Transverse colon (tissue), 4 donors: ENCODE results near the gene CRYBB2.
"Not testable (repeated sequence)": the region's sequence is repeated elsewhere in the genome, so short reads cannot be mapped to it uniquely, and the experiment has no call there.

ENCODE experiments used
- EP300 ChIP-seq: sonication (generic); formaldehyde crosslinking; IDR thresholded peaks from one replicate; pipeline ENCODE4 v1.6.1; 2017; ENCODE audit warnings: antibody characterized with exemption, low read depth
- POLR2A ChIP-seq: fragments of 450-650 bp; IDR thresholded peaks from one replicate; pipeline ENCODE4 v1.6.1; 2016; ENCODE audit warnings: antibody characterized with exemption, mild to moderate bottlenecking, moderate library complexity
- POLR2AphosphoS5 ChIP-seq, 3 donors: sonication (generic); formaldehyde crosslinking; IDR thresholded peaks; one replicate each; pipeline ENCODE4 v1.6.1; 2016; ENCODE audit warnings: antibody characterized with exemption in 3 of 3
- TF ChIP-seq, protein P1 (sequence below), 5 experiments: fragments of 200-600 bp in 3 of 5; fragments of 450-650 bp in 2 of 5; sonication (generic) in 3 of 5; IDR thresholded peaks; 1 replicate in 2 of 5; 2 replicates in 3 of 5; pipeline ENCODE4 v1.5.1; 2016 to 2017; ENCODE audit warnings: antibody characterized with exemption in 5 of 5, inconsistent platforms in 3 of 5, mild to moderate bottlenecking in 2 of 5, moderate library complexity in 1 of 5

DNA sequence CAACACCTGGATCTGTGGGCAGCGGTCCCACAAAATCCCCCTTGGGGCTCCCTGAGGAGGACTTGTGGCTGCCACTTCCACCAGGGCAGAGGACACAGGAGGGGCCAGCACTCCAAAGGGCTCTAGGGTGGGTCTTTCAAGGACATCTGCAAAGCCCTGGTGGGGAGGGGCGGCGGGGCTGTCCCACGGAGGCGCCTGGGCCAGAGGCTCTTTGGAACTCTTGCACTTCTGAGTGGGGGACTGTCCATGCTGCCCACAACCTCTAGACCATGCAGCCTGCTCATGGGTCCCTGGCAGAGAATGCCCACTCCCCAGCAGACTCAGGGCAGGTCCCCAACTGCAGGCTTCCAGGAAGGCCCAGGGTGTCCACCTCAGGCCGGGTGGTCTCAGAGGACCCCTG is 41.1 kb upstream of the CRYBB2 start:
- TF ChIP-seq, protein P1, sequence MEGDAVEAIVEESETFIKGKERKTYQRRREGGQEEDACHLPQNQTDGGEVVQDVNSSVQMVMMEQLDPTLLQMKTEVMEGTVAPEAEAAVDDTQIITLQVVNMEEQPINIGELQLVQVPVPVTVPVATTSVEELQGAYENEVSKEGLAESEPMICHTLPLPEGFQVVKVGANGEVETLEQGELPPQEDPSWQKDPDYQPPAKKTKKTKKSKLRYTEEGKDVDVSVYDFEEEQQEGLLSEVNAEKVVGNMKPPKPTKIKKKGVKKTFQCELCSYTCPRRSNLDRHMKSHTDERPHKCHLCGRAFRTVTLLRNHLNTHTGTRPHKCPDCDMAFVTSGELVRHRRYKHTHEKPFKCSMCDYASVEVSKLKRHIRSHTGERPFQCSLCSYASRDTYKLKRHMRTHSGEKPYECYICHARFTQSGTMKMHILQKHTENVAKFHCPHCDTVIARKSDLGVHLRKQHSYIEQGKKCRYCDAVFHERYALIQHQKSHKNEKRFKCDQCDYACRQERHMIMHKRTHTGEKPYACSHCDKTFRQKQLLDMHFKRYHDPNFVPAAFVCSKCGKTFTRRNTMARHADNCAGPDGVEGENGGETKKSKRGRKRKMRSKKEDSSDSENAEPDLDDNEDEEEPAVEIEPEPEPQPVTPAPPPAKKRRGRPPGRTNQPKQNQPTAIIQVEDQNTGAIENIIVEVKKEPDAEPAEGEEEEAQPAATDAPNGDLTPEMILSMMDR (IDR thresholded peaks at IDR 0.05): not testable (repeated sequence)
- TF ChIP-seq POLR2AphosphoS5 (IDR thresholded peaks at IDR 0.05); POLR2A; EP300: not testable (repeated sequence)
